Measurements from ENCODE around the gene WNT3.

DNA sequence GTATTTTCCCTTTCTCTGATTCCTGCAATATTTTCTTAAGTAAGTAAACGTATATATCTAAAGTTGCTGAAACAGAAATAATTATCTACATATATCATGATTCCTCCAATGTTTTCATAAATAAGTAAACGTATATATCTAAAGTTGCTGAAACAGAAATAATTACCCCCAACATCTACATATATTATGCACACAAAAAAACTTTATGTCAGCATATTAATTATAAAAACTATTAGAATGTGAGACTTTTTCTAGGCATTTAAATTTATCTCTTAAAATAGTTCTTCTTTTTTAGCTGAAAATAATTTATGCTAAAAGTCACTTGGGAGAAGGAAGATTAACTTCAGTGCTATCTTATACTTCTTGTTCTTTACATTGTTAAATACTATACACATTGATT is 88.5 kb downstream of the WNT3 start:
- TF ChIP-seq, protein P1, sequence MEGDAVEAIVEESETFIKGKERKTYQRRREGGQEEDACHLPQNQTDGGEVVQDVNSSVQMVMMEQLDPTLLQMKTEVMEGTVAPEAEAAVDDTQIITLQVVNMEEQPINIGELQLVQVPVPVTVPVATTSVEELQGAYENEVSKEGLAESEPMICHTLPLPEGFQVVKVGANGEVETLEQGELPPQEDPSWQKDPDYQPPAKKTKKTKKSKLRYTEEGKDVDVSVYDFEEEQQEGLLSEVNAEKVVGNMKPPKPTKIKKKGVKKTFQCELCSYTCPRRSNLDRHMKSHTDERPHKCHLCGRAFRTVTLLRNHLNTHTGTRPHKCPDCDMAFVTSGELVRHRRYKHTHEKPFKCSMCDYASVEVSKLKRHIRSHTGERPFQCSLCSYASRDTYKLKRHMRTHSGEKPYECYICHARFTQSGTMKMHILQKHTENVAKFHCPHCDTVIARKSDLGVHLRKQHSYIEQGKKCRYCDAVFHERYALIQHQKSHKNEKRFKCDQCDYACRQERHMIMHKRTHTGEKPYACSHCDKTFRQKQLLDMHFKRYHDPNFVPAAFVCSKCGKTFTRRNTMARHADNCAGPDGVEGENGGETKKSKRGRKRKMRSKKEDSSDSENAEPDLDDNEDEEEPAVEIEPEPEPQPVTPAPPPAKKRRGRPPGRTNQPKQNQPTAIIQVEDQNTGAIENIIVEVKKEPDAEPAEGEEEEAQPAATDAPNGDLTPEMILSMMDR (conservative IDR thresholded peaks at IDR 0.05 in 1 of 2, IDR thresholded peaks at IDR 0.05 in 1 of 2; ENCODE audit: extremely low read depth in 1 of 2, insufficient read depth in 1 of 2, low read depth in 1 of 2, low read length in 2 of 2): no peak
- no peak for TF ChIP-seq EZH2 (IDR thresholded peaks at IDR 0.05; ENCODE audit: borderline replicate concordance, low read length)

All from mammary epithelial cell (primary cell).